ENCODE data around the gene KANK4.
A peak's percentile ranks its signal among the peaks of the same experiment; 100 is the strongest.

Gene KANK4

DNA sequence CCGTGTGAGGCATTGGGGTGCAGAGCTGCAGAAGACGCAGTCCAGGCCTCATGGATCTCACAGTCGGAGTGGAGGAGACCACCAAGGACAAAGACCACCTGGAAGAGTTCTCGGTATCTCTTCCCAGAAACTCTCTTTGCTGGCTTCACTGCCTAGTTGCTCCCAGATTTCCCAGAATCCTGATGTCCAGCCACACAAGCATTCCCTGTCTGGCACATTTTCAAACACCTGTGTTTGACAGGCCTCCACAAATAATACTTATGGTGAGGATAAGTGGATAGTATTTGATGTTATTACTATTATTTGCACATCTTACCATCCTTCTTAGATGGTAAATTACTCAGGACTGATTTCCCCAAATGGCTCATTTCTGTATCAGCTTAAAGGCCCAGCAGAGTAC lies 27.7 kb upstream of the KANK4 start:
- H3K27ac Mint-ChIP-seq: no peak overlapping the region
- no peaks in the 10 kb centered on the region for H3K9me3 Mint-ChIP-seq
- no peaks in the 10 kb centered on the region for H3K27me3 Mint-ChIP-seq
- no peak overlapping the region for H3K4me3 Mint-ChIP-seq
- no peaks in the 10 kb centered on the region for H3K4me1 Mint-ChIP-seq
- no peaks in the 10 kb centered on the region for H3K36me3 Mint-ChIP-seq

DNA sequence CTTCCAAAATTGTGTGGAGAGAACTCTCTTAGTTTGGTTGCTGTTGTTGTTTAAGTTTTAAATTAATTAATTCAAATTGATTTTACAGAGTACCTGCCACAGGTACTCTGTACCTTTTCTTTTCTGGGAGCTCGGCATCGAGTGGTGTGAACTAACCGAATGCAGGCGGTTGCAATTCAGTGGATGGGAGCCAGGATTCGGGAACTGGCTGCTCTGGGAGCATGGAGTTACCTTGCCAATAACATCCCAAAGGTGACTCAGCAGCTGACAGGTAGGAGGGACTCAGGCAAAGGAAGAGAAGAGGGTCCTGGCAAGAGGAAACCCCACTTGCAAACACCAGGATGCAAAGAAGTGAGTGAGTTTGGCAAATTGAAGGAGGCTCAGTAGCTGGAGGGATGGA lies 24.7 kb upstream of the KANK4 start:
- Mint-ChIP-seq H3K9me3 (no peaks in the 10 kb centered on the region), H3K36me3 (no peaks in the 10 kb centered on the region), H3K4me3 (no peak overlapping the region), H3K4me1 (no peaks in the 10 kb centered on the region), H3K27me3 (no peaks in the 10 kb centered on the region), H3K27ac (no peak overlapping the region)

DNA sequence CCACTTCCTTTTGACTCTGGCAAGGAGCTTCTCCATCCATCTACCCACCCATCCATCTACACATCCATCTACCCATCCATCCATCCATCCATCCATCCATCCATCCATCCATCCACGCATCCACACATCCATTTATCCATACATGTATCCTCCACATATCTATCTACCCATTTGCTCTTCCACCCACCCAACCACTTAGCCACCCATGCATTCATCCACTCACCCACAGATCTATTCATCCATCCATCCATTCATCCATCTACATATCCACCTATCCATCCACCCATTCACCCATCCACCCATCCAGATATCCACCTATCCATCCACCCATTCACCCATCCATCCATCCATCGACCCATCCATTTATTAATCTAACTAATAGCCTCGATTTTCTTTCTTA lies 23.0 kb upstream of the KANK4 start:
- Mint-ChIP-seq H3K4me3 (no peak overlapping the region), H3K4me1 (no peaks in the 10 kb centered on the region), H3K9me3 (no peaks in the 10 kb centered on the region), H3K27ac (no peak overlapping the region), H3K36me3 (no peaks in the 10 kb centered on the region), H3K27me3 (no peaks in the 10 kb centered on the region)

DNA sequence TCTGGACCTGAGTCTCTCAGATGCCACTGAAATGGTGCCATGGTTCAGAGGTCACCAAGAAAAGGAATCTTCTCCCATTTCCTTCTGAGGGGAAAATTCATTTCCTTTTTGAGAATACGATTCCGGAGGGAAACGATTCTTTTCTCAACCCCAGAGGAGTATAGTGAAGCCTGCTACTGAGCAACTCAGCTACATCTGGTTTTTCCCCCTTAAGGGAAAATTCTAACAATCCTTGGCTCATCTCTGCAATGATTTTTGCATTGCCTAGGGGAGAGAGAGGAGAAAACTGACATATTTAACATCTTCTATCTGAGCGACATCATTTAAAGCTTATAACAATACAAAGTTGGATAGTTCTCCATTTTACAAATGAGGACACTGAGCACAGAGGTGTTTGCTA lies 22.4 kb upstream of the KANK4 start:
- no peaks in the 10 kb centered on the region for H3K27me3 Mint-ChIP-seq
- no peak overlapping the region for H3K4me3 Mint-ChIP-seq
- no peak overlapping the region for H3K27ac Mint-ChIP-seq
- no peaks in the 10 kb centered on the region for H3K36me3 Mint-ChIP-seq
- H3K9me3 Mint-ChIP-seq: no peaks in the 10 kb centered on the region
- no peaks in the 10 kb centered on the region for H3K4me1 Mint-ChIP-seq

DNA sequence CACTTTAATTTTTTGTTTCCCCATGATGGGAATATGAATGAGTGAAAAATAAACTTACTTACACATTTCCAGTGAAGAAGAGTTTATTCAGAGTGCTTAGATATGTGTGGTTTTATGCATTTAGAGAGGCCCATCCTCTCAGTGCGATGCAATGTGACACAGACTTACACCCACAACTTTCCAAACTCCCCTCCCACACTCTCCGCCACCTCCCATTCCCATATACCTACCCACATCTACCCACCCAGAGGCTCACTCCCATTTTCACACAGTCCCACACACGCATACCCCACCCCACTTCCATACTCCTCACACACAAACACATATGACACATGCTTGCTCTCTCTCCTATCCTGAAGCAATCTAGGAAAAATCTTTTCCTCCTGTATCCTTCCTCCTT lies 21.9 kb upstream of the KANK4 start:
- H3K9me3 Mint-ChIP-seq: no peaks in the 10 kb centered on the region
- no peaks in the 10 kb centered on the region for H3K4me1 Mint-ChIP-seq
- no peaks in the 10 kb centered on the region for H3K36me3 Mint-ChIP-seq
- no peak overlapping the region for H3K4me3 Mint-ChIP-seq
- H3K27ac Mint-ChIP-seq: no peak overlapping the region
- H3K27me3 Mint-ChIP-seq: no peaks in the 10 kb centered on the region

DNA sequence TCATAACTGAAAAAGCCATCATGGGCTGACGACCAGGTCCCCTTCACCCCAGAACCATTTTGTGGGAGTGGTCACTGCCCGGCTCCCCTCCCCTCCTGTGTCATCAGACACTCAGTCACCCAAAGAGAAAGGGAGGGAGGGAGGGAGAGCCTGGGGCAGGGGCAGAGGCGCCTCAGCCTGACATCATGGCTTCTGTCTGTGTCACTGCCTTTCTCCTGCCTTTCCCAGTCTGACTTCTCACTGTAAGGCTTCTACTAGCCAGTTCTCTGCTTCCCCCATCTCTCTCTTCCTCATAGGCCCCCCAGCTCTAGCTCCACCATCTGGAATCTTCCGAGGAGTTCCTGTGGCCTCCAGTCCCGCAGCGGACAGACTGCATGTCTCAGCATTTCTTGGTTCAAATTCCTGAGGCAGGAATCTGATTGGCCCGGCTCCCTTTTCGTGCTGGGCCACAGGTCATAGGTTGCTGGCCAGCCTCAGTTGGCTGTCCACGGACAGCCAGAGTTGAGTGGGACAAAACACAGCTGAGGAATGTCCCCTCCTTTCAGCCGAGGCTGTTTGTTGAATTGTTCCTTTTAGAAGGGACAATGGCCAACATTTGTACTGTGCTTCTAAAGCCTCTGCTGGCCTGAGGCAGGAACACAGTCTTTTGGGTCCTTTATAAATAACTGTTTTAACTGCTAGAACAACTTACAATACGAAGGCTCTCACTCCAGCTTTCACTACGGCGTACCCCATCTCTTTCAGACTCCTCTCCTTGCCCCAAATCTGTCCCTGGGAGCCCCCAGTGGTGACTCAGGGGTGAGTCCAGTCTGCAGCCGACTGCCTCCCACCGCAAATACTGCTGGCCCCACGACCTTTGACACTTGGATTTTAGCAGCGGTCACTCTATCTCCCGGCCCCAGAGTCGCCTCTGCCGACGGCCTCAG lies 18.7 kb upstream of the KANK4 start:
- H3K4me1 Mint-ChIP-seq: no peaks in the 10 kb centered on the region
- H3K27me3 Mint-ChIP-seq: no peaks in the 10 kb centered on the region
- H3K36me3 Mint-ChIP-seq: no peaks in the 10 kb centered on the region
- H3K4me3 Mint-ChIP-seq: no peak overlapping the region
- H3K9me3 Mint-ChIP-seq: no peaks in the 10 kb centered on the region
- H3K27ac Mint-ChIP-seq: no peak overlapping the region

DNA sequence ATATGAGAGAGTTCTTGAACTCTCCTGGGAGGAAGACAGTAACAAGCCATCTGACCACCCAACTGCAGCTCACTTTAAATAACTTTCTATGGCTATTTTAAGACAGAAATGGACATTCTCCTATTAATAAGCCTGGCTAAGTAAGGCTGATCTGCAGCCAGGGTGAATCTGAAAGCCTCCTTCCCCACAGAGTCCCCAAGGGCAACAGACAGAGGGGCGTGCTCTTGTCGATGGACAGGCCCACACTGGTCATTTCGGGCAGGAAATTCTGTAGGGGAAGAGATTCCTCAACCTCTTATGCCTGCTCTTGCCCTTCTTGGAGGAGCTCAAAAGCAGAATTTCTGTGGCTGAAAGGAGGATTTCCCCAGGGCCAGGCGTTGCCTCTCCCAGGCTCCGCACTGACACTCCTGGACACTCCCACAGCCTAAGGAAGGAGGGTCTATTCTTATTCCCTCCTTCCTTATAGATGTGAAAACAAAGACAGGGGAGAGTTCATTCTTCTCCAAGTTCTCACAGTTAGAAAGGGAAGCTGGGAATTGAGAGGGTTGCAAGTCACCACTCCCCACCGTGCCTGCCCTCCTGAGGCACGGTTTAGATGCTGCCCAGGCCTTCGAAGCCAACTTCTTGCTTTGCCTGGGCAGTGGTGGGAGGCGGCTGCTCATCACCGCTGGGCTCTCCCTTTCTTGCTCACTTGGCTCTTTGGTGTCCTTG lies 17.9 kb upstream of the KANK4 start:
- H3K4me1 Mint-ChIP-seq: no peaks in the 10 kb centered on the region
- H3K4me3 Mint-ChIP-seq: no peak overlapping the region

DNA sequence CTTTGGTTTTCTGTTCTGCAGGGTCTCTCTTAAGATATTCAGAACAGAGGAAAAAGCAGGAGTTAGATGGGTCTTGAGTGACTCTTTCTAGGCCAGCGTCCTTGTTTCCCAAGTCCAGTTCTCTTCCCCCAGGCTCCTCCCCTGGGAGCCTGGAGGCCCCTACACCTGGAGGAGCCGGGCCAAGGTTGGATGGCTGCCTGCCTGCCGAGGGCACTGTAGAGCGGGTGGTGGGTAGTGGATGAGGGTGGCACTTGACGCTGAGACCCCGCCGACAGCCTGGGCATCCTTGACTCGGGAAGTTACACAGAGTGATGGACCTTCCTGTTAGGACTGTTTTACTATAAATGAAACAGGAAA lies 17.4 kb upstream of the KANK4 start:
- Mint-ChIP-seq H3K4me1 (no peaks in the 10 kb centered on the region), H3K4me3 (no peak overlapping the region), H3K27me3 (no peaks in the 10 kb centered on the region), H3K9me3 (no peaks in the 10 kb centered on the region), H3K27ac (no peak overlapping the region), H3K36me3 (no peaks in the 10 kb centered on the region)

More for the DNA sequence above, 17.9 kb upstream of the KANK4 start:
- Mint-ChIP-seq H3K27ac (no peak overlapping the region), H3K27me3 (no peaks in the 10 kb centered on the region), H3K36me3 (no peaks in the 10 kb centered on the region), H3K9me3 (no peaks in the 10 kb centered on the region)

DNA sequence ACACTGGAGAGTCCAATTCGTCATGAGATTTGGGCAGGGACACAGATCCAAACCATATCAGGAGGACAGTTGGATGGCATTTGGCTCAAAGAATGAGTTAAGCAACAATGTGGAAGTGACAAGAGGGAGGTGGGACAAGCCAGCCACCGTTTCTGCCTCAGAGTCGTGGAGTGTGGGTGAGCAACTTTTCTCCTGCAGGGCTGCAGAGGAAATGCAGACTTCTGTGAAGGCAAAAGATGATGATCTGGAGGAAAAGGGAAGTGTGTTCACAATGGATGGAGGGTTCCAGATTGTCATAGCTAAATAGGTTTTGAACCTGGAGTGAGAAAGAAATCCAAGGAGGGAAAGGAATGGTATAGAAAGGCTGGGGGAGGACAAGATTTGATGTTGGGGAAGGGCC lies 16.4 kb upstream of the KANK4 start:
- H3K4me1 Mint-ChIP-seq: no peaks in the 10 kb centered on the region
- H3K36me3 Mint-ChIP-seq: no peaks in the 10 kb centered on the region
- H3K27me3 Mint-ChIP-seq: no peaks in the 10 kb centered on the region
- H3K4me3 Mint-ChIP-seq: no peak overlapping the region
- no peaks in the 10 kb centered on the region for H3K9me3 Mint-ChIP-seq
- no peak overlapping the region for H3K27ac Mint-ChIP-seq

DNA sequence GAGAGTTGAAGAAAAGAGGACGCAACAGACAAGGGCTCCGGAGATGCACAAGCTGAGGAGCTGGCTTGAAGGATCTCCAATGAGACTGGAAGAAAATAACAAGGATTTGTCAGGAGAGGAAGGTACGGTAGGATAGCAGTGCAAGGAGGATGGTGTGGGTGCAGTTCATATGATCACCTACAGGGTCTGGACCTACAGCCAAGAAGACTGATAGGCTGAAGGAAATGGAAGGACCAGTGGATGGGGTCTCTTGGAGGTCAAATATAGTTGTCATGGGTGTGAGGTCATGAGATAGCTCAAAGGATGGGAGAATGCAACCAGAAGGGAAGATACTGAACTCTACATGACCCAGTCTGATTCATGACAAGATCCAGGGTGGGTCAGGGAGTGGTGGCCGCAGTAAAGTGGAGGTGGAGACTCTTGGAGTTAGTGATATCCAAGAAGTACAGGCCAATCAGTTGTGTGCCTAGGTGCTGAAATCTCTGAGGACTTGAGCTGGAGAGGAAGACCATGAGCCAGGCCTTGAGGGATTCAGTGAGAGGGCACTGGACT lies 15.3 kb upstream of the KANK4 start:
- no peaks in the 10 kb centered on the region for H3K4me1 Mint-ChIP-seq
- H3K27ac Mint-ChIP-seq: no peak overlapping the region
- H3K27me3 Mint-ChIP-seq: no peaks in the 10 kb centered on the region
- H3K4me3 Mint-ChIP-seq: no peak overlapping the region
- H3K9me3 Mint-ChIP-seq: no peaks in the 10 kb centered on the region
- H3K36me3 Mint-ChIP-seq: no peaks in the 10 kb centered on the region

DNA sequence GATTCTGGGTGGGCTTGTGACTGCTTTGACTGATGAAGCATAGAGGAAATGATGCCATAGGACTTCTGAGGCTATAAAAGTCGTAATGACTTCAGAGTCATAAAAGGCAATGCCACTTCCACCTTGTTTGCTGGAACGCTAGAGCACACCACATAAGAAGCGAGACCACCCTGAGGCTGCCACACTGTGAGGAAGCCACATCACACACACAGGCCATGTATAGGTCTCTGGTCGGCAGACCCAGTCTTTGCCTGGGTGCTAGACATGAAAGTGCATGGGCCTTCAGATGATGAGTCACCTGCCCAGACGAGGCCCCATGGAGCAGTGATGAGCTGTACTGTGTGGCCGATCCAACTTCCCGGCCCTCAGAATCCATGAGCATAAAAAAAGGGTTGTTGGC lies 14.2 kb upstream of the KANK4 start:
- Mint-ChIP-seq H3K27ac (no peak overlapping the region), H3K4me3 (no peak overlapping the region), H3K27me3 (no peaks in the 10 kb centered on the region), H3K36me3 (no peaks in the 10 kb centered on the region), H3K4me1 (no peaks in the 10 kb centered on the region), H3K9me3 (no peaks in the 10 kb centered on the region)

DNA sequence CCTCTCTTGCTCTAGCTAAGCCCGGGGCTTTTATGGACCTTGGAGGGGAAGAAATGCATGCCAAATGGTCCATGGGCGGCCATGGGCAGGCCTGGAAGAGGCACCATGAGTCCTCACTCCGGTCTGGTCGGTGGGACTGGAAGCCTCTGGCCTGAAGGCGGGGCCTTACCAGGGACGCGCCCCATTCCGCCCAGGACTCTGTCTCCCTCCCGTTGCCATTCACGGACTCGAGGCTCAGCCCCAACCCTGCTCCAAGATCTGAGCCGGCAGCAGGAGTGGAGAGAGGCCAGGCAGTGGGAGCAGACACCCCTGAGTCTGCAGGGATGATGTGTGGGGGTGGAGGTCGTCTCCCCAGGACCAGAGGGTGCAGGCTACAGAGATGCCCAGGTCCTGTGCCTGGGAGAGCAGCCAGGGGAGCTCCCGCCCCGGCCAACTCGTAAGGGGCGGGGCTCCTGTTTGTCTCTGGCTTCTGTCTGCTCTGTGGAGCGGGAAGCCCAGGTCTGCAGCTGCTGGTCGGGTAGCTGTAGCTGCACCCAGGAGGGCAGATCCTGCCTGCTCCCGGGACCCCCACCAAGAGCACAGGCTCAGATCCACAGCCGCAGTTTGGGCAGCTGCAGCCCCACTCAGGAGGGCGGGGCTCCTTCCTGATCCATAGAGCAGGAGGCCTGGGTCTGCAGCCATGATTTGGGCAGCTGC lies 8.3 kb upstream of the KANK4 start:
- H3K27ac Mint-ChIP-seq: no peak overlapping the region
- peaks cover 3% of the 10 kb centered on the region for H3K27me3 Mint-ChIP-seq
- no peak overlapping the region for H3K4me3 Mint-ChIP-seq
- no peaks in the 10 kb centered on the region for H3K4me1 Mint-ChIP-seq
- H3K9me3 Mint-ChIP-seq: no peaks in the 10 kb centered on the region
- H3K36me3 Mint-ChIP-seq: no peaks in the 10 kb centered on the region

DNA sequence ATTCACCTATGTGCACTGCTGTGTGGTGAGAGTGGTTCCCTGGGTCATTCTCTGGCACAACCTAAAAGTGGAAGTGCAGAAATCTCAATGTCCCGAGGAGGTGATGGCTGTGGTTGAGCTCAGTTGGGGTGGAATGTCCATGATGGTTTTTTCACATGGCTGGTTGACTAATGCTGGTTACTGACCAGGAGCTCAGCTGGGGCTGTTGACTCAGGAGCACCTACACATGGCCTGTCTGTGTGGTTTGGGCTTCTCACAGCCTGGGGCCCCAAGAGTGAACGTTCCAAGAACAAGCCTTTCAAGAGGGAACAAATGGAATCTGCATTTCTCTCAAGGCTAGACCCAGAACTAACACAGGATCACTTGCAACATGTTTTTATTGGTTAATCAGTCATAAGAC lies 6.4 kb upstream of the KANK4 start:
- Mint-ChIP-seq H3K27ac (no peak overlapping the region), H3K9me3 (no peaks in the 10 kb centered on the region), H3K4me1 (no peaks in the 10 kb centered on the region), H3K36me3 (no peaks in the 10 kb centered on the region), H3K27me3 (peaks cover 3% of the 10 kb centered on the region), H3K4me3 (no peak overlapping the region)

DNA sequence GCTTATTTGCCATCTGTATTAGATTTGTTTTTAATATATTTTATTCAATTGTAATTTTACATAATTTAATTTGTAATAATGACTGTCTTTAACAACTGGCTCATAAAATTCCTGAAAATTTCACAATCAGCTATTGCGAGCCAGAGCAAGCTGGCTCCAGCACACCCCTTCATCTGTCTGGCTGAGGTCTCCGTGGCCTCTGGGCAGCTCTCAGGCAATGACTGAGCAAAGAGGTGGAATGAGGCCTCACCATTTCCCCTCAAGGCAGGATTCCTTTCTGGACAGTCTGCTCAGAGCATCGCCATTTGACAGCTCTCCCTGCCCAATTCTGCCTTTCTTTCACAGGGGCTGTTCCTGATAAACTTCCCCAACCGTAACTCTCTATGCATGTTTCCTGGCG lies 5.8 kb upstream of the KANK4 start:
- Mint-ChIP-seq H3K9me3 (no peaks in the 10 kb centered on the region), H3K4me3 (no peak overlapping the region), H3K36me3 (no peaks in the 10 kb centered on the region), H3K27ac (no peak overlapping the region), H3K27me3 (peaks cover 8% of the 10 kb centered on the region), H3K4me1 (no peaks in the 10 kb centered on the region)

DNA sequence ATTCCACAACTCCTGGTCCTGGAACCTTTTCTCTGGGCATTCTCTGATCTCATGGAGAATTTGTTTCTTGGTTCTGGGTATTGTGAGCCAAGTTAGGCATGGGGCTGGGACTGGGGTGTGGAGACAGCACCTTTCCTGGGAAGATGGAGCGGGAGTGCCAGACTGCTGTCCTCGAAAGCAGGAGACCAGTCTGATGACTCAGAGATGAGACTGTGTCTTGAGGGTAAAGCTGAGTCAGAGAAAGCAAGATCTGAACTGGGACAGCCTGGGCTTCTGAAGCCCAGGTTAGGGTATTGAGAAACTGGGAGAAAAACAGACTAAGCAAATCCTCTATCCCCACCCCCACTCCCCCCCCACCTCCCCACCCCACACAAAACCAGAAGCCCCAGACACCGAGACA lies 2.2 kb upstream of the KANK4 start:
- Mint-ChIP-seq H3K36me3 (no peaks in the 10 kb centered on the region), H3K4me3 (no peak overlapping the region), H3K9me3 (no peaks in the 10 kb centered on the region), H3K27ac (no peak overlapping the region), H3K27me3 (peaks cover 24% of the 10 kb centered on the region), H3K4me1 (no peaks in the 10 kb centered on the region)

DNA sequence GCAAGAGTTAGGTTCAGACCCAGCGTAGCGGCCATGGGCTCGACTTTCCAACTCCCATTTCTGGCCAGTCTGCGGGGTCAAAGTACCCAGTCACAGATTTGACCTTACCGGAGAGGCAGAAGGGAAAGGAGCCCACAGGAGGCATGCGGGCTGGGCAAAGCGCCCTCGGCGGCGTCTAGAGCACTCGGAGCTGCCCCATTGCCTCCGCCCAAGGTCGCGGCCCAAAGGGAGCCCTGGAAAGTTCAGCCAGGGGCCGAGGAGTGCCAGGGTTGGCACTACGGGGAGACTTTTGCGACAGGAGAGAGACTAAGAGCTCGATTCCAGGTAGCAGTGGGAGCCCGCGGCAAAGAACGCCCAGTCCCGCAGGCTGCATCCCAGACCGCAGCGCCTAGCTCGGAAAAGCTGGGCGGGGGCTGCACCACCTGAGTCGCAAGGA lies 896 bp downstream of the KANK4 start:
- Mint-ChIP-seq H3K4me3 (peak overlapping the region; percentile 7), H3K27me3 (peaks cover 22% of the 10 kb centered on the region), H3K9me3 (no peaks in the 10 kb centered on the region), H3K36me3 (no peaks in the 10 kb centered on the region), H3K4me1 (no peaks in the 10 kb centered on the region), H3K27ac (no peak overlapping the region)
